GM21717 (cell line): ENCODE data around the gene NKAIN2.

Source experiments
- ATAC-seq: cut with Tn5 transposase; IDR thresholded peaks from one replicate; pipeline ENCODE4 v1.9.1; 2021; ENCODE audit warnings: mild to moderate bottlenecking, moderate library complexity; ENCODE audit not compliant: unreplicated experiment

NKAIN2 gene

DNA sequence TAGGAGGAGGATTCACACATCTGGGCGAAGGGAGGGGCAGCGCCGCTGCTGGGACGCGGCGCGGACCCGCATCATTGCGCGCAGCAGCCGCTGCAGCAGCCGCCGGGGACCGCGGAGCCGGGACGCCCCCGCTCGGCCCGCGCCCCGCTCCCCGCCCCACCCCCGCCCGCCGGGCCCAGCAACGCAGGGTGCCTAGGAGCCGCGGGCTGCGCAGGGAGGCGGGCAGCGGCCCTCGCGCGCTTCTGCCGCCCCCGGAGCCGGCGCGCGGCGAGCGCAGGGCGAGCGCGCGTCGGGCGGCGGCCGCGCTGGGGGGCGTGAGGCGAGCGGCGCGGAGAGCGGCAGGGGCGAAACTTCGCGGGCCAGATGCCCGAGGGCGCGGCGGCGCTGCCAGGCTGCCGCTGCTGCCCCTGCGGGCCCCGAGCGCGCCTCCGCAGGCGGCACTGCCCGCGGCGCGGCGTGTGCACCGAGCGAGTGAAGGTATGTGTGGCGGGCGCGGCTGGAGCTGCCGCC is at the start of gene NKAIN2:
Gene NKAIN2 (plus strand): TSS at position 362 of the 510 bp plus-strand sequence.
- ATAC-seq = peak; percentile 25

DNA sequence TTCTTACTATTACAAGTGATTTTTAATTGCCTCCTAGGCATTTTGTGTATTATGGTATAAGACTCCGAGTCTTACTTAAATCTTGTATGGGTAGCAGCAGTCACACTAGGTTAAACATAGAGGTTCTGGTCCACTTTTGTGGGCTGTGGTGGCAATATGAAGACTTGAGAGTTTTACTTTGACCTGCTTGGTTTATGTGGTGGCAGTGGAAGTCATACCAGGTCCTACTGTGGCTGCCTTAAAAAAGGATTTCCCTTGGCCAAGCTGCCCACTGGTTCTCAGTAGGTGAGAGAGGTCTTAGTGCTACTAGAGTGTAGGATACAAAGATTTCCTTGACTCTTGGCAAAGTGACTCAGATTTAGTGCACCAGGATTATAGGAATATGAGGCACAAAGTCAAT is 44.2 kb upstream of the NKAIN2 start:
- ATAC-seq = no peak

GRCh38 chr6:123763904-123764303 is 39.8 kb upstream of the NKAIN2 start:
- no peak for ATAC-seq

DNA sequence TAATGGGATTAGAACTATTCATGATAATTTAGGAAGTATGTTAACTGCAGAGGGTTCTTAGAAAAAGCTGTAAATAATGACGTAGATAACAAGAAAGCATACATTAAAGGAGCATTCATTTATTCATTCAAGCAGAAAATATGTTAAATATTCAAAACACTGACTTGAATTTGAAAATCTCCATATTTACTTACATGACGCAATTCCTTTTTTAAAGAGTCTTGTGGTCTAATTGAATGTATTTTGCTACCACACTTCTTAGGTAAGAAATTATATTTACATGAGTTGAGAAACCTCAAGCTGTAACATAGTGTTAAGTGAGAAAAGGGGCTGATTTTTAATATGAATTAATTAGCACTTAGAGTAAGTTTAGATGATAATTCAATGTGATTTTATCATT is 38.9 kb upstream of the NKAIN2 start:
- no peak for ATAC-seq

GRCh38 chr6:123768921-123769320 is 34.7 kb upstream of the NKAIN2 start:
- no peak for ATAC-seq

- no peak for ATAC-seq
Observed at GRCh38 chr6:123769431-123769830, 34.2 kb upstream of the NKAIN2 start.

- ATAC-seq = peak; percentile 57
Observed at GRCh38 chr6:123770247-123770949, 33.3 kb upstream of the NKAIN2 start.

GRCh38 chr6:123771126-123771525 is 32.5 kb upstream of the NKAIN2 start:
- no peak for ATAC-seq

- no peak for ATAC-seq
Observed at GRCh38 chr6:123777563-123777962, 26.1 kb upstream of the NKAIN2 start.

- no peak for ATAC-seq
Observed at GRCh38 chr6:123780021-123780420, 23.6 kb upstream of the NKAIN2 start.

DNA sequence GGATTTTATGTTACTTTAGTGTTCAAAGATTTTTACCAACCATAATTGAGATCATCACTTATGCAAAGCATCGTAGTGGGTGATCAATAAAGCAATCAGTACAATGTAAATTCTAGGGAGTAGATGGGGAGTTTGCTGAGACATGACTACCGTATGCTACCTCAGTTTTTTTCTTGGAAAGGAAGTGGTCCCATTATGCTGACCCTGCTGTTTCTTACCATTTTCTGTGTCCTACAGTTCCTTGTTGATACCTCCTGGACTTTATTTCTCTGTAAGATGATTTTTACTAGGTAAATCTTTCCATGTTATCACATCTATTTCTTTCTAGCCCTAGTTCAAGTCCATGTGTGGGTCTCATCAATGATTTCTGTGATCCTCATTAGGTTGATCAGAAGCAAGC is 19.3 kb upstream of the NKAIN2 start:
- ATAC-seq = no peak

- no peak for ATAC-seq
Observed at GRCh38 chr6:123785039-123785438, 18.6 kb upstream of the NKAIN2 start.

- peak; percentile 70 for ATAC-seq
Observed at GRCh38 chr6:123788319-123788718, 15.3 kb upstream of the NKAIN2 start.

DNA sequence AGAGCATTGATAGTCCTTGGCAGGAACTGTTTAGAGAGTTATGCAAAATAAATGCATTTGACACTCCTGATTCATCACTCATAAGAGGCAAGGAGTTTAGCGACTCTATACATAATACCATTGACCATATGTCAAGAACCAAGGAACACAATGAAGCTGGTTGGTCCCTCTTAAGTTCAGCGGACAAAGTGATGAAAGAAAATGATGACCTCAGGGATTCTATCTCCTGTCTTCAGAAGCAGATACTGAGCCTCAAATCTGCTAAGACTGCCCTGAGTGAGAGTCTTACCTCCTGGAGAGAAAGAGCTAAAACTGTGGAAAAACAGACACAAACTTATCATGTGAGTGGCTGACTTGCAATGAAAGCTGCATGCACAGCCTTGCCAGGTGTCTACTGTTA is 9.5 kb upstream of the NKAIN2 start:
- ATAC-seq = no peak

DNA sequence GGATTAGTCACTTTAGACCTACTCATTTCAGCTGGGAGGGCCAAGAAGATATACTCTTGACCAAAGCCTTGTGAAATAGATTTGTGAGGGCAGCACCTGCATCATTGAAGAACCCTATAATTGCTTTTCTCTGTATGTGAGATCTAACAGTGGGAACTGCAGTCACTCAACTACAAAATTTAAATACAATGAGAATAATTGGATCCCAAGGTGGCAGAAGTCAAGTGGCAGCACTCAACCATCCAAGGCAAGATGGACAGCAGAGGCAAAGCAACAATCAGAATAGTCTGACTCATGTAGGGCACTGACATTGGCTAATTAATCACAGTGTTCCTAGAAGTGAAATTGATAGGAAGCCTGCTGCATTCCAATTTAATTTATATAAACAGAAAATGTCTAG is 8.9 kb upstream of the NKAIN2 start:
- ATAC-seq = no peak

DNA sequence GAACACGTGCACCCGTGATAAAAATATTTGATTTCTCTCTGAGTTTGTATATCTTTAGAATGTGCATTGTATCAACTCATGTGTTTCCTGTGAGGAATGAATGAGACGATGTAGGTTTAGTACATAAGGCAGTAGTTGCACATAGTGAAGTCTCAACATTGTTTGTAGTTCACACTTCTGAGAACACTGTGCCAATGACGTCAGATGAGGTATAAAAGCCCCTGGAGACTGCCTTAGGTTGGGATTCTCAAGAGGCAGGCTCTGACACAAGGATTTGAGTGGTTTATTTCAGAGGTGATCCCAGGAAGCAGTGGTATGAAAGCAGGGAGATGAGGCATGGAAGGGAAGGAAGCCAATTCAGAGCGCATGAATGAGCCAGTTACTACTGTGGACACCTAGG is 2.6 kb upstream of the NKAIN2 start:
- ATAC-seq = no peak

DNA sequence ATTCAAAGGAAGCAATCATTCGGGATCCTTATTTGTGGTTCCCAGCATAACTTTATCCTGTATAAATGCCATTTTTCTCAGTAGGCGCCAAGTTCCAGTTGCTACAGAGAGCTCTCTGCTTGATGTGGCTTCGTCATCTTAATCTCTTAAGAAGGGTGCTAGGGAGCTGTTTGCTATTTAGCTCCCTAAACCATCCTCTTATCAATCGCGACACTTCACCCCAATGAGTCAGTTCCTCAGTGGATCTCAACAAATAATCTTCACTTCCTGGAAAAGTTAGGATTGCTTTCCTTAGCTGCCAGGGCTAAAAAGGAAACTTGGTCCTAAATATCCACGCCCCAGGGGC is 1.3 kb upstream of the NKAIN2 start:
- peak; percentile 16 for ATAC-seq

- peak; percentile 99 for ATAC-seq
Observed at GRCh38 chr6:123802697-123803503, 765 bp upstream of the NKAIN2 start.

DNA sequence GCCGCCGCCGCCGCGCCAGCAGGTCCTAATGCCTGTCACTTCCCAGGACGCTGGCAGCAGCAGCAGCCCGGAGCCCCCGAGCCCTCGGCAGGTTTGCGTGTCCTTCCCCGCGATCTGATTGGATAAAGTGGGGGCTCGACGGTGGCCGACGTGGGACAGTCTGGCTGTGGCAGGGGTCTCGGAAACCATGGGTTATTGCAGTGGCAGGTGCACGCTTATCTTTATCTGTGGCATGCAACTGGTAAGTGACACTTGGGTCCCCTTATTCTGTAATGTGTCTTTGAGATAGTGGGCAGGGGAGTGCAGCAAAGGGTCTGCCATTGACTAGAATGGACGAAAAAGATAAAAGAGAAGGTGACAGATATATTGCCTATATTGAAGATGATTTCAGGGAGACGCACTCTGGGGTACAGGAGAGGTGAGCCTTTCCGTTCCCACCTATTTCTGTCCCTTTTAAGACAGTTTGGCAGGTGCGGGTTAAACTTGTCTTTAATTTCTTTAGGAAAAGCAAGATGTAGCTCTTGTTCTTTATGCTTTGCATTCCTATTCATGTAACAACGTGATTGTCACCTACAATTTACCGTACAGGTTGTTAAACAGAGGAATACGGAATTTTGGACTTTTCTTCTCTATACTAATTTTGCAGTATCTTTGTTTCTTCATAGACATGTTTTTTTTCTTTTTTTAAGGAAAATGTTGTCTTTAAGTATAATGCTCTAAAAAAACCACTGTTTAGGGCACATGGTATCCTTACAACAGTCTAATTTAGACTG is 535 bp downstream of the NKAIN2 start:
- ATAC-seq = no peak

GRCh38 chr6:123804787-123805540 is 1.3 kb downstream of the NKAIN2 start:
- no peak for ATAC-seq

DNA sequence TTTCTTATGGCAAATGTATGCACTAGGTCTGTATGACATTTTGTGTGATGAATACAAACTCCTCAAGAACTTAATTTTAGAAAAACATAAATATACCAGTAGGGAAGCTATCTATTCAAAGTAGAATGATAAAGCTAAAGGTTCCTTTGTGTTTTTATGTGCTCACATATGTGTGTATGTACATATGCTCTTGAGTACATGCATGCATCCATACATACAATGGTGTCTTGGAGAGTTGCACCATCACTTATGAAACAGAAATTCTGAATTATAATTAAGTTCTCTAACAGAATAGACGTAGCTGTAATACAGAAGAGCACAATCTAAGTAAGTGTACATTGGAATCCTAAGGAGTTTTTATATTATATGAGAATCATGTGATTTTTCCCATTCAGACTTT is 2.3 kb downstream of the NKAIN2 start:
- ATAC-seq = no peak
